Measurements from ENCODE around the gene MFSD2A. TPM values are rescaled to one million over a fixed set of nuclear protein-coding genes. Genes with fewer than 3 reads are reported as not detected.

Gene MFSD2A
- 0.62 and 1.8 TPM in 2 replicates for total RNA-seq

DNA sequence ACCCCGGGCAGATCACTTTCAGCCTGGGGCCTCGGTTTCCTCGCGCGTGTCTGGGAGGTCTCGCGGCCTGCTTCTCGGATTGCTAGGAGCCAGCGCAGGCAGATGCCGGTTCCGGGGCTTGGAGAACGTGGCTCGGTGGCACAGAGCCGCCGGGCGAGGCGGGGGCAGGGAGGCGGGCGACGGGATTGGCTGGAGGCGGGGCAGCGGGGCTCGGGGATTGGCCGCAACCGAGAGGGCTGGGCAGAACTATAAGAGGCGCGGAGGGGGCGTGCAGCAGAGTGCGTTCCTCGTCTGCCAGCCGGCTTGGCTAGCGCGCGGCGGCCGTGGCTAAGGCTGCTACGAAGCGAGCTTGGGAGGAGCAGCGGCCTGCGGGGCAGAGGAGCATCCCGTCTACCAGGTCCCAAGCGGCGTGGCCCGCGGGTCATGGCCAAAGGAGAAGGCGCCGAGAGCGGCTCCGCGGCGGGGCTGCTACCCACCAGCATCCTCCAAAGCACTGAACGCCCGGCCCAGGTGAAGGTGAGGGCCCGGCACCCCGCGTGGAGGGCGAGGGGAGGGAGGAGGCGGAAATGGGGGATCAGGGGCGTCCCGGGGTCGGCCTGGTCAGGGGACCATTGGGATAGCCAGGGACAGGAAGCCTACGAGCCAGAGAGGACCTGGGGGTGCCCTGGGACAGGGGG lies at the start of gene MFSD2A:
Gene MFSD2A (plus strand): TSS at position 276 of the 677 bp plus-strand sequence. CDS start 148 bp downstream, at position 424.

Other genes with a start within 250 kb of the MFSD2A start
- gene PPIE, start 216.3 kb upstream of the MFSD2A start, total RNA-seq, result 34.3 and 37.3 TPM in 2 replicates
- gene OXCT2, start 183.8 kb upstream of the MFSD2A start, total RNA-seq, result 0.99 and 5.4 TPM in 2 replicates
- gene BMP8B, start 166.3 kb upstream of the MFSD2A start, total RNA-seq, result under 0.01 TPM in 1 of 2 replicates, not detected in the other
- 17.7 and 19.0 TPM in 2 replicates for gene TRIT1, start 71.6 kb upstream of the MFSD2A start, total RNA-seq
- gene MYCL, start 53.2 kb upstream of the MFSD2A start, total RNA-seq, result 0.12 and 0.26 TPM in 2 replicates
- gene CAP1, start 85.6 kb downstream of the MFSD2A start, total RNA-seq, result 623 and 655 TPM in 2 replicates
- 41.5 and 52.7 TPM in 2 replicates for gene PPT1, start 142.1 kb downstream of the MFSD2A start, total RNA-seq
- 18.6 and 19.8 TPM in 2 replicates for gene RLF, start 206.2 kb downstream of the MFSD2A start, total RNA-seq

All from aortic smooth muscle cell (primary cell).